Stimulated activated CD8-positive, alpha-beta memory T cell treated with anti-CD3 and anti-CD28 coated beads, Interleukin-15, amount 100 ng/mL, for 1 hour (primary cell): ENCODE results near the gene FAM174B.

Experiments
- DNase-seq: peaks from one replicate; pipeline ENCODE4 v3.0.0-alpha.2; 2020; ENCODE audit warnings: low read depth

The FAM174B gene

DNA sequence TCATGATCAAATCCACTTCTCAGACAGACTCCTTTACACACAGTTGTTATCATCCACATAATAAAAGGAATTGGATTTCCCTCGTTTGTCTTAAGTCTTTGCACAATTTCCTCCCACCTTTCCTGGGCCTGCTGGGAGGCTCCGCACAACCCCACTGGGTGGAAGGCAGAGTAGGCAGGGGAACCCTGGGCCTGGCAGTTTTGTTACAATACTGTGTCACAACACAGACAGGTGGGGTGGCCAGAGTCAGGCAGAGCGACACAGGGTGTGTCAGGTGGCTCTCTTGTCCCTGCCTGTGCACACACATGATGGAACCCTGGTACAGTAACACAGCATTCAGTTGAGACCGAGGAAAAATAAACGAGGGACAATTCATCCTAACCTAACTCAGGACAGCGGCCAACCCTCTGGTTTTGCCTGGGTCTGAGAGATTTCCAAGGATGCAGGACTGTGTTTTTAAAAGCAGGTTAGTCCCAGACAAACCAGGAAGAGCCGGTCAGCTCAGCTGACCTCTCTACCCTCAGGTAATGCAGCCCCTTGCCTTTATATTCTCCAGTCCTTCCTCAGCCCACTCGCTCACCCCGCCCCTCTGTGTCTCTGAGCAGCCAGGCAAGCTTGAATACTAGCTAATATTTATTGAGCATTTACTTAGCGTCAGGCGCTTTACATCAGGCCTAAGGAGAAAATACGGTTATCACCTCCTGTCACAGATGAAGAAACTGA is 8.8 kb upstream of the FAM174B start:
- no peak for DNase-seq

DNA sequence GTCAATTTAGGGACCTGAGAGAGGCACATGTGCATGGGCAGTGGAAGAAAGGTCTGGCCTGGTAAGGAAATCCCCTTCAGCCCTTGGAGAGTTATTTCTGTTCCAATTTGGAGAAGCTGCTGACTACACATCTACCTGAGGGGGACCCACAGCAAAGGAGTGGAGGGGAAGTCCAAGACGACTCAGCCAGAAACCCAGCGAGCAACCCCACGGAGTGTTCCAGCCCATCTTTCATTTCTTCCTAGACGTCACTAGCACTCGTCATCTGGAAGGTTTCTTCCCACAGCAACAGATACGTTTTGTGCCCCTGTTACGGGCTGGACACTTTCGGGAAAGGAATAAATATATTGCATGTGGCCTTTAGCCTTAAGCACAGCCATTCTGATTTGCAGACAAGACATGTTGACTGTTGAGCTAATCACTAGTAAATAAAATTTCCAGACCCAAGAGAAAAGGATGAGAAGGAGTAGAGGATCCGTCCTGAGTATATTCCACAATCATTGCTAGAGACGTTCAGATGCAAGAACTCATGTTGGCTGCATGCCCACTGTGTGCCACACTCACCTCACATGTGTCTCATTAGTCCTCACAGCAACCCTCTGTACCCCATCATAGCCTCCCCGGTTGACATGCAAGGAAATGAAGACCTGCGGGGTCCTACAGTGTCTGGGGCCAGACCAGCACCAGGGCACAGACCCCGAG is 7.8 kb upstream of the FAM174B start:
- DNase-seq = no peak

- DNase-seq = no peak
Measured at GRCh38 chr15:92662762-92663161, 7.2 kb upstream of the FAM174B start.

DNA sequence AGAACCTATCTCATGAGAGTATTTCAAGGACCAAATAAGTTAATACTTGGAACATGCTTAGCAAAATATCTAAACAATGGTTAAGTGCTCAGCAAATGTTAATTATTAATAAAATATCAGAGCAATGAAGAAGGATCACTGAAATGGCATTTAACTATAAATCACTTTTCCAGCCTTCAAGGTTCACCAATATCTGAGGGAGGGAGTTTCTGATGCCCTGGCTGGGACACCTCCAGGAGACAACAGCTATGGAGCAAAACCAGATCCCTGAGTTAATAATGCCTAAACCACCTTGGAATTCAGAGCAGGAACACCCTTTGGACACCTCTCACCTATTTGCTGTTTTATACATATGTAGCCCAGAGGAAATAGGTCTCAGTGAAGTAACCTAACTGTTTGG is 6.4 kb upstream of the FAM174B start:
- DNase-seq = no peak

GRCh38 chr15:92661069-92661468 is 5.5 kb upstream of the FAM174B start:
- DNase-seq = no peak

DNA sequence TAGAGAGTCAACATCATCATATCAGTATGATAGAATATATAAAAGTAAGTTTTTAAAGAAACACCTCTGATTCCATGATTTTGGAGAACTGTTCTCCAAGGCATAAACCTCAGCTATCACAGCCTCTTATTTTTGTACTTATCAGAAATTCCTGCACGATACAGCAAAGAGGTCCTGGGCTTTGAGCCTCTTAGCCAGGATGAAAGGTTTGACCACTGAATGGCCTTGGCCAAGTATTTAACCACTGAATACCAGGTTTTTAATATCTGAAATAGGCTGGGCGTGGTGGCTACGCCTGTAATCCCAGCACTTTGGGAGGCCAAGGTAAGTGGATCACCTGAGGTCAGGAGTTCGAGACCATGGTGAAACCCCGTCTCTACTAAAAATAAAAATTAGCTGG is 1.9 kb upstream of the FAM174B start:
- no peak for DNase-seq

DNA sequence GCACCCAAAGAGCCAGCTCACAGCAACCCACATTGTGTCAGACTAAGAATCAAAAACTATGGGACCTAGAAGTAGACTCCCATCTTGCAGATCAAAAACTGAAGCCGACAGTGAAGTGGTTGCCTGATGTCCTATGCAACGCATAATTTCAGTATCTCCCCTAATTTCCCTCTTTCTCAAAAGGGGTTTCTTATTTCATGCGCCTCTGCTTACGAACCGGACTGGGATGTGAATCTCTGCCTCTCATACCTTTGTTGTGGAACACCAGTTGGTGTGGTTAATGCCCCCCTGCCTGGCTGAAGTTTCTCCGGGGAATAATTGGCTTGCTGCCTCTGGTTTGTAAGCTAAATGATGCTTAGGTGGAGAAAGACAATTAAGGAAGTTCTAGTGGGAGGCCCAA is 514 bp upstream of the FAM174B start:
- DNase-seq = no peak

DNA sequence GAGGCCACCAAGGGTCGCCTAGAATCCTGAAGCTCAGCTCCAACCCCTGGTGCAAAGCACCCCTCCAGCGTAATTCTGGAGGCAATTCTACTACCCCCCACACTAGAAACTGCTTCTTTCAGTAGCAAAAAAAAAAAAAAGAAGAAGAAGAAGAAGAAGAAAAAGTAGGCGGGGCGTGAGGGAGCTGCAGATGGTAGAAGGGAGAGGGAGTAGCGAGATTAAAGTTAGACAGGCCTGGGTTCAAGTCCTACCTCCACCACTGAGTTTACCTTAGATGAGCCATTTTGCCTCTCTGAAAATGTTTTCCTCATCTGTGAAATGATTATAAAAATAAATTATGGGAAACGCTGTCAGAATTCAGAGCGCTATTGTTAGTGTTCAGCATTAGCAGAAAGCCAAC is 913 bp downstream of the FAM174B start:
- no peak for DNase-seq

GRCh38 chr15:92653836-92654539 is 1.6 kb downstream of the FAM174B start:
- no peak for DNase-seq

DNA sequence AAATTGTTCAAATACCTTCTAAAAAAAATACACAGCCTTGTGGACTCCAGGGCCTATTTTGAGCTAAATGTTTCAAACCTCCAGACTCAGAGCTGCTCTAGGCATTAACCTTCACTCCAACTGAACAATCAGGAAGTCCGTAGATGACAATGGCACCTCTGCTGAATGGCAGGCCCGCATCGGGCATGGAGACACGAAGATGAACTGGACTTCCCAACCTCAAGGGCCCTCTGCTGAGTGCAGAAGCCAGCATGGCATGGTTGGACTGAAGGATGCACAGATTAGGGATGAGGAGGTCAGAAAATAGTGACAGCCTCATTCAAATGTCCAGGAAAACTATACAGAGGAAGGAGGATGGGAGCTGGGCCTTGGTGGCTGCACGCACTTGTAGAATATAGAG is 2.2 kb downstream of the FAM174B start:
- no peak for DNase-seq

- DNase-seq = no peak
Measured at GRCh38 chr15:92652576-92652966, 3.0 kb downstream of the FAM174B start.

GRCh38 chr15:92651877-92652575 is 3.5 kb downstream of the FAM174B start:
- no peak for DNase-seq

GRCh38 chr15:92650966-92651365 is 4.6 kb downstream of the FAM174B start:
- no peak for DNase-seq

- DNase-seq = no peak
Measured at GRCh38 chr15:92650256-92650655, 5.3 kb downstream of the FAM174B start.

DNA sequence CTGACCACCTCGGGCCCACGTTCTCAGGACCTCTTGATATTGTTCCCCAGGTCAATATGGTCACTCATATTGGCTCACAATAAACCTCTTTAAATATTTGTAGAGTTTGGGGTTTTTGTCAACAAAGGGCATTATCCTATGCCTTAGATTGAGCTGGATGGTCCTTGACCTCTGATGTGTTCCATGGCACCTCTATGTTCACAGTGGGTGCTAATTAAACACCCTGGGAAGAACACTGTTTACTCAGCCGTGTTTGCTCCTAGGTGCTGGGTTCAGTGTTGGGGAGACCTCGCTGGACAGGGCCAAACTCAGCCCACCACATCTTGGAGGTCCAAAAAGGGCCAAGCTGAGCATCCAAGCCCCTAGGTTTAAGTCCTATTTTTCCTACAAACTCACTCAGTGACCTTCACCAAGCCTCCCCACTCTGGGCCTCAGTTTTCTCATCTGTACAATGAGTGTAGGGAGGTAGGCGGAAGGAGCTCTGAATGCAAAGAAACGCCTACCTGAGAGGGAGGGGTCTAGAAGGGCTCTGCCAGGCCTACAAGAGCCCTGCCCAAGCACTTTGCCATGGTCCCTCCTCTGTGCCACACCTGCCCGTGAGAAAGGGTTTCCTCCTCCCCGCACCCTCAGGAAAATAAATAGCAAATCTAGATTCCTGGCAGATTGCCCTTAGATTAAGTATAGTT is 7.2 kb downstream of the FAM174B start:
- no peak for DNase-seq

- DNase-seq = no peak
Measured at GRCh38 chr15:92647467-92648163, 8.0 kb downstream of the FAM174B start.

DNA sequence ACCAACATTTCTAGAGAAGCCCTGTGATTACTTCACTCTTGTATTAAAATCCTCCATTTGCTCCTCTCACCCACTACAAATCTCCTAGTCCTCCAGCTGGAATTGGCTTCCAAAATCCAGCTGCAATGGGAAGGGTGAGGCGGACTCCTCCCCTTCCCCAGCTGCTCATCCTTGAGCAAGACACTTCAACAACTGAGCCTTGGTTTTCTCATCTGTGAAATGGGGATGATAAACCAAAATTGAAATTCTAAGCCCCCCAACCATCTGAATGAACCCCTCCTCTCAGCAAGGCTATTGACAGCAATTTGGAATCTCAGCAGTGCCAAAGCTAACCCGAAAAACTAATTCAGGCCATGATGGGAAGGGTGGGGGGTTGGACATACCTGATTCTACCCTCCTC is 9.4 kb downstream of the FAM174B start:
- DNase-seq = no peak

- no peak for DNase-seq
Measured at GRCh38 chr15:92645731-92646130, 9.8 kb downstream of the FAM174B start.

- DNase-seq = no peak
Measured at GRCh38 chr15:92645051-92645631, 10.4 kb downstream of the FAM174B start.

DNA sequence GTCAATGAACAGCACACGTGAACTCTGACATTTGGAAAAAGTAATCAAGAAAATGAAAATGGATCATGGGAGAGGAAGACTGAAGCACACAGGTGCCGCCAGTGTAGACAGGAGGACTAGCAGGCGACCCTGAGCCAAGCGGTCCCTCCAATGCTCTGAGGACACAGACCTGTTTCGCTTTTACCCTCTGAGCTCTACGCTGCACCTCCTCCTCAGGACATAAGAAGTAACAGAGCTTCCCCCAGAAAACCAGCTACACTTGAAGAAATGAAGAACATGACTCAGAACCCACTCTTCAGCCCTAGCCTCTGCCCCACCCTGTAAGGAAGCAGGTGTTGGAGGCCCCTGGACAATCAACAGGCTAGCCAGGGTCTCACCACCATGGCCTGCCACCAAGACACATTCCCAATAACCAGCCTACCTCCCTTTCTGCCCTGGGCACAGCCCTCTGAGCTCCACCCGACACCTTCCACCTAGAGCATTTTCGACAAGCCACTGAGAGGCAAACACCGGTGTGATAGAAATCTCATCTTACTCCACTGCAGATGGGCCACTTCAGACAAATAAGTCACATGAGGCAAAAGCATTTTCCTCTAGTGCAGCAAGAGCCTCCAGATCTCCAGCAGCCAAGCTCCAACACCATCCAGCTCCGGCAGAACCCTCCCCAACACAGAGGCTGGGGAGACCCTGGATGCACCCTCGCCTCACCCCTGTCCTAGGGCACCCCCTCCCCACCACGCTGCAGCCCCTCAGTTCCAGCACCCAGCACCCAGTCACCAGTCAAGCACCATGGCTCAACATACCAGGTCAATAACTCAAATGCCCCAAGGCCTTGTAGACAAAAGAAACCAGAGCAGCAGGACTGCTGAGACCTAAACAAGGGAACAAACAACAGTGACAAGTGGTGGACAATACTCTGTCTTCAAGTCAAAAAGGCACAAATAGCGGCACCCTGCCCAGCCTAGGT is 11.4 kb downstream of the FAM174B start:
- DNase-seq = no peak
